GM23338 (cell line): Measurements from ENCODE around the gene POLR3E. TPM values are rescaled to one million over a fixed set of nuclear protein-coding genes. Genes with fewer than 3 reads are reported as not detected.

Experiments used
- ATAC-seq: fragments of 200-7000 bp; cut with Tn5 transposase; 3 replicates; pipeline ENCODE4 v1.9.1; 2020
- DNase-seq: peaks from one replicate; pipeline ENCODE4 v3.0.0-alpha.2; 2015; ENCODE audit warnings: low spot score
- H2AFZ ChIP-seq: fragments of 200-600 bp; sonication (generic); 2 replicates; pipeline ENCODE4 v1.8.0; 2016; ENCODE audit warnings: antibody characterized with exemption, mild to moderate bottlenecking, moderate library complexity
- H3F3A ChIP-seq: fragments of 200-600 bp; sonication (generic); replicated peaks from 2 replicates; pipeline ENCODE4 v1.8.0; 2017; ENCODE audit warnings: antibody characterized with exemption, mixed run types, low read depth
- H3K27ac ChIP-seq: fragments of 200-600 bp; sonication (generic); 2 replicates; pipeline ENCODE4 v1.6.1; 2016; ENCODE audit warnings: low read depth
- H3K27me3 ChIP-seq: fragments of 200-600 bp; sonication (generic); 2 replicates; pipeline ENCODE4 v1.8.0; 2016; ENCODE audit warnings: mild to moderate bottlenecking, mixed run types, moderate library complexity; ENCODE audit not compliant: insufficient read depth
- H3K36me3 ChIP-seq: fragments of 200-600 bp; sonication (generic); 2 replicates; pipeline ENCODE4 v1.8.0; 2016; ENCODE audit warnings: mild to moderate bottlenecking; ENCODE audit not compliant: insufficient read depth
- H3K4me1 ChIP-seq: fragments of 200-600 bp; sonication (generic); 2 replicates; pipeline ENCODE4 v1.8.0; 2016; ENCODE audit warnings: mild to moderate bottlenecking, moderate library complexity; ENCODE audit not compliant: insufficient read depth
- H3K4me2 ChIP-seq: fragments of 200-600 bp; sonication (generic); 2 replicates; pipeline ENCODE4 v1.7.1; 2017; ENCODE audit warnings: mixed run types
- H3K4me3 ChIP-seq: fragments of 200-600 bp; sonication (generic); 2 replicates; pipeline ENCODE4 v1.6.1; 2016; ENCODE audit warnings: mixed run types
- H3K79me2 ChIP-seq: fragments of 200-600 bp; sonication (generic); replicated peaks from 2 replicates; pipeline ENCODE4 v1.8.0; 2017; ENCODE audit warnings: mild to moderate bottlenecking; ENCODE audit not compliant: insufficient read depth
- H3K9me2 ChIP-seq: fragments of 200-600 bp; sonication (generic); 2 replicates; pipeline ENCODE4 v1.8.0; 2017; ENCODE audit not compliant: insufficient read depth
- H4K20me1 ChIP-seq: fragments of 200-600 bp; sonication (generic); replicated peaks from 2 replicates; pipeline ENCODE4 v1.8.0; 2017; ENCODE audit warnings: mild to moderate bottlenecking; ENCODE audit not compliant: insufficient read depth
- H3K27ac Mint-ChIP-seq: 2 replicates; pipeline ENCODE4 v1.8.0; 2020; ENCODE audit warnings: inconsistent platforms, mild to moderate bottlenecking, moderate library complexity, mixed read lengths
- H3K27me3 Mint-ChIP-seq: 3 replicates; pipeline ENCODE4 v1.8.0; 2022; ENCODE audit warnings: low read depth, mild to moderate bottlenecking, moderate library complexity, mixed read lengths, inconsistent platforms; ENCODE audit not compliant: insufficient read depth, poor library complexity
- H3K36me3 Mint-ChIP-seq: 3 replicates; pipeline ENCODE4 v1.8.0; 2021; ENCODE audit warnings: low read depth, mild to moderate bottlenecking, inconsistent platforms, moderate library complexity, mixed read lengths
- H3K4me1 Mint-ChIP-seq: 3 replicates; pipeline ENCODE4 v1.8.0; 2020; ENCODE audit warnings: mild to moderate bottlenecking, inconsistent platforms, mixed read lengths
- H3K4me3 Mint-ChIP-seq: 3 replicates; pipeline ENCODE4 v1.8.0; 2021; ENCODE audit warnings: moderate library complexity, mild to moderate bottlenecking, inconsistent platforms, mixed read lengths
- H3K9me3 Mint-ChIP-seq: 3 replicates; pipeline ENCODE4 v1.8.0; 2020; ENCODE audit warnings: moderate library complexity, mild to moderate bottlenecking, inconsistent platforms, mixed read lengths
- EZH2phosphoT487 ChIP-seq: fragments of 200-600 bp; sonication (generic); IDR thresholded peaks from one replicate; pipeline ENCODE4 v1.8.1; 2018; ENCODE audit warnings: antibody characterized with exemption; ENCODE audit not compliant: unreplicated experiment
- POLR2AphosphoS5 ChIP-seq: IDR thresholded peaks from 2 replicates; pipeline ENCODE4 v1.6.1; 2016; ENCODE audit warnings: antibody characterized with exemption, low read depth
- ZNF114 ChIP-seq: fragments of 250-450 bp; sonication (Bioruptor Pico); IDR thresholded peaks from 2 replicates; pipeline ENCODE4 v1.5.0; 2020; ENCODE audit warnings: mild to moderate bottlenecking, moderate library complexity
- polyA plus RNA-seq: library from polyadenylated mRNA; unstranded; fragments of >200 nt; fragmentation: Nextera tagmentation; extraction: Ambion mirVana; gene quantifications from 2 replicates; pipeline ENCODE4 v1.2.1, GENCODE V29; 2016
- total RNA-seq: library from RNA; depleted of rRNA; stranded (reverse); fragments of >200 nt; shearing (Covaris generic); gene quantifications from 2 replicates; pipeline ENCODE4 v1.2.3, GENCODE V29; 2014
- TF ChIP-seq, protein P1 (sequence below): fragments of 250-450 bp; sonication (Bioruptor Pico); IDR thresholded peaks from 2 replicates; pipeline ENCODE4 v1.5.0; 2020; ENCODE audit warnings: mild to moderate bottlenecking, moderate library complexity
- TF ChIP-seq, protein P2 (sequence below), 2 experiments: fragments of 200-600 bp in 1 of 2; sonication (generic) in 1 of 2; conservative IDR thresholded peaks; 2 replicates each; pipeline versions ENCODE4 v1.5.1 to v1.6.1; 2016 to 2017; ENCODE audit warnings: antibody characterized with exemption in 2 of 2, low read depth in 2 of 2, mild to moderate bottlenecking in 2 of 2, moderate library complexity in 1 of 2

Gene POLR3E
- total and polyA plus RNA-seq, 2 experiments from 2014 or later: 62.7 to 141 TPM

DNA sequence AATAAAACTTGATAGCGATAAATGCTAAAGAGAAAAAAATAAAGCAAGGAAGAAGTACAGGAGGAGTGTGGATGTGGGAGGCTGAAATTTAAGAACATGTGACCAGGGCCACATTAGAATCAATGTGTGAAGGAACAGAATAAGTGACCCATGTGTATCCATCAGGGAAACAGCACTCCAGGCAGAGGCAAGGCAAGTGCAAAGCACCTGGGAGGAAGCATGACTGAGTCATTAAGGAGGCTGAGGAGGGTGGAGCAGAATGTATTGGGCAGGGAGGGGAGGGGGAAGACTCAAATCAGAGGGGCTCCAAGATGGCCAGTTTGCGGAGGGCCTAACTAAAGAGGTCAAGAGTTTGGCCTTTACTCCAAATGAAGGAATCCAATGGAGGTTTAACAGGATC is 69.2 kb downstream of the POLR3E start:
- Histone ChIP-seq H2AFZ (no peak overlapping the region), H3K4me1 (peaks cover 31% of the 10 kb centered on the region), H3K4me3 (no peak overlapping the region), H3K27ac (no peak overlapping the region), H4K20me1 (peaks cover 39% of the 10 kb centered on the region), H3K9me2 (no peaks in the 10 kb centered on the region), H3F3A (no peaks in the 10 kb centered on the region), H3K27me3 (no peaks in the 10 kb centered on the region), H3K4me2 (peak overlapping the region; percentile 15; the same call in 1 of the 2 replicates), H3K79me2 (peaks cover 75% of the 10 kb centered on the region), H3K36me3 (peaks cover 17% of the 10 kb centered on the region)
- Mint-ChIP-seq H3K9me3 (no peaks in the 10 kb centered on the region), H3K4me1 (peaks cover 32% of the 10 kb centered on the region), H3K36me3 (peaks cover 35% of the 10 kb centered on the region), H3K27me3 (peaks cover 2% of the 10 kb centered on the region), H3K4me3 (no peak overlapping the region), H3K27ac (no peak overlapping the region)
- TF ChIP-seq, protein P1, sequence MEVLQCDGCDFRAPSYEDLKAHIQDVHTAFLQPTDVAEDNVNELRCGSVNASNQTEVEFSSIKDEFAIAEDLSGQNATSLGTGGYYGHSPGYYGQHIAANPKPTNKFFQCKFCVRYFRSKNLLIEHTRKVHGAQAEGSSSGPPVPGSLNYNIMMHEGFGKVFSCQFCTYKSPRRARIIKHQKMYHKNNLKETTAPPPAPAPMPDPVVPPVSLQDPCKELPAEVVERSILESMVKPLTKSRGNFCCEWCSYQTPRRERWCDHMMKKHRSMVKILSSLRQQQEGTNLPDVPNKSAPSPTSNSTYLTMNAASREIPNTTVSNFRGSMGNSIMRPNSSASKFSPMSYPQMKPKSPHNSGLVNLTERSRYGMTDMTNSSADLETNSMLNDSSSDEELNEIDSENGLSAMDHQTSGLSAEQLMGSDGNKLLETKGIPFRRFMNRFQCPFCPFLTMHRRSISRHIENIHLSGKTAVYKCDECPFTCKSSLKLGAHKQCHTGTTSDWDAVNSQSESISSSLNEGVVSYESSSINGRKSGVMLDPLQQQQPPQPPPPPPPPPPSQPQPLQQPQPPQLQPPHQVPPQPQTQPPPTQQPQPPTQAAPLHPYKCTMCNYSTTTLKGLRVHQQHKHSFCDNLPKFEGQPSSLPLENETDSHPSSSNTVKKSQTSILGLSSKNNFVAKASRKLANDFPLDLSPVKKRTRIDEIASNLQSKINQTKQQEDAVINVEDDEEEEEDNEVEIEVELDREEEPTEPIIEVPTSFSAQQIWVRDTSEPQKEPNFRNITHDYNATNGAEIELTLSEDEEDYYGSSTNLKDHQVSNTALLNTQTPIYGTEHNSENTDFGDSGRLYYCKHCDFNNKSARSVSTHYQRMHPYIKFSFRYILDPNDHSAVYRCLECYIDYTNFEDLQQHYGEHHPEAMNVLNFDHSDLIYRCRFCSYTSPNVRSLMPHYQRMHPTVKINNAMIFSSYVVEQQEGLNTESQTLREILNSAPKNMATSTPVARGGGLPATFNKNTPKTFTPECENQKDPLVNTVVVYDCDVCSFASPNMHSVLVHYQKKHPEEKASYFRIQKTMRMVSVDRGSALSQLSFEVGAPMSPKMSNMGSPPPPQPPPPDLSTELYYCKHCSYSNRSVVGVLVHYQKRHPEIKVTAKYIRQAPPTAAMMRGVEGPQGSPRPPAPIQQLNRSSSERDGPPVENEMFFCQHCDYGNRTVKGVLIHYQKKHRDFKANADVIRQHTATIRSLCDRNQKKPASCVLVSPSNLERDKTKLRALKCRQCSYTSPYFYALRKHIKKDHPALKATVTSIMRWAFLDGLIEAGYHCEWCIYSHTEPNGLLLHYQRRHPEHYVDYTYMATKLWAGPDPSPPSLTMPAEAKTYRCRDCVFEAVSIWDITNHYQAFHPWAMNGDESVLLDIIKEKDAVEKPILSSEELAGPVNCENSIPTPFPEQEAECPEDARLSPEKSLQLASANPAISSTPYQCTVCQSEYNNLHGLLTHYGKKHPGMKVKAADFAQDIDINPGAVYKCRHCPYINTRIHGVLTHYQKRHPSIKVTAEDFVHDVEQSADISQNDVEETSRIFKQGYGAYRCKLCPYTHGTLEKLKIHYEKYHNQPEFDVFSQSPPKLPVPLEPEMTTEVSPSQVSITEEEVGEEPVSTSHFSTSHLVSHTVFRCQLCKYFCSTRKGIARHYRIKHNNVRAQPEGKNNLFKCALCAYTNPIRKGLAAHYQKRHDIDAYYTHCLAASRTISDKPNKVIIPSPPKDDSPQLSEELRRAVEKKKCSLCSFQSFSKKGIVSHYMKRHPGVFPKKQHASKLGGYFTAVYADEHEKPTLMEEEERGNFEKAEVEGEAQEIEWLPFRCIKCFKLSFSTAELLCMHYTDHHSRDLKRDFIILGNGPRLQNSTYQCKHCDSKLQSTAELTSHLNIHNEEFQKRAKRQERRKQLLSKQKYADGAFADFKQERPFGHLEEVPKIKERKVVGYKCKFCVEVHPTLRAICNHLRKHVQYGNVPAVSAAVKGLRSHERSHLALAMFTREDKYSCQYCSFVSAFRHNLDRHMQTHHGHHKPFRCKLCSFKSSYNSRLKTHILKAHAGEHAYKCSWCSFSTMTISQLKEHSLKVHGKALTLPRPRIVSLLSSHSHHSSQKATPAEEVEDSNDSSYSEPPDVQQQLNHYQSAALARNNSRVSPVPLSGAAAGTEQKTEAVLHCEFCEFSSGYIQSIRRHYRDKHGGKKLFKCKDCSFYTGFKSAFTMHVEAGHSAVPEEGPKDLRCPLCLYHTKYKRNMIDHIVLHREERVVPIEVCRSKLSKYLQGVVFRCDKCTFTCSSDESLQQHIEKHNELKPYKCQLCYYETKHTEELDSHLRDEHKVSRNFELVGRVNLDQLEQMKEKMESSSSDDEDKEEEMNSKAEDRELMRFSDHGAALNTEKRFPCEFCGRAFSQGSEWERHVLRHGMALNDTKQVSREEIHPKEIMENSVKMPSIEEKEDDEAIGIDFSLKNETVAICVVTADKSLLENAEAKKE (CRISPR knock-in tag): no peak
- no peak for TF ChIP-seq ZNF114
- no peak for TF ChIP-seq POLR2AphosphoS5
- no peak for TF ChIP-seq EZH2phosphoT487
- TF ChIP-seq, protein P2, sequence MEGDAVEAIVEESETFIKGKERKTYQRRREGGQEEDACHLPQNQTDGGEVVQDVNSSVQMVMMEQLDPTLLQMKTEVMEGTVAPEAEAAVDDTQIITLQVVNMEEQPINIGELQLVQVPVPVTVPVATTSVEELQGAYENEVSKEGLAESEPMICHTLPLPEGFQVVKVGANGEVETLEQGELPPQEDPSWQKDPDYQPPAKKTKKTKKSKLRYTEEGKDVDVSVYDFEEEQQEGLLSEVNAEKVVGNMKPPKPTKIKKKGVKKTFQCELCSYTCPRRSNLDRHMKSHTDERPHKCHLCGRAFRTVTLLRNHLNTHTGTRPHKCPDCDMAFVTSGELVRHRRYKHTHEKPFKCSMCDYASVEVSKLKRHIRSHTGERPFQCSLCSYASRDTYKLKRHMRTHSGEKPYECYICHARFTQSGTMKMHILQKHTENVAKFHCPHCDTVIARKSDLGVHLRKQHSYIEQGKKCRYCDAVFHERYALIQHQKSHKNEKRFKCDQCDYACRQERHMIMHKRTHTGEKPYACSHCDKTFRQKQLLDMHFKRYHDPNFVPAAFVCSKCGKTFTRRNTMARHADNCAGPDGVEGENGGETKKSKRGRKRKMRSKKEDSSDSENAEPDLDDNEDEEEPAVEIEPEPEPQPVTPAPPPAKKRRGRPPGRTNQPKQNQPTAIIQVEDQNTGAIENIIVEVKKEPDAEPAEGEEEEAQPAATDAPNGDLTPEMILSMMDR (conservative IDR thresholded peaks at IDR 0.05; ENCODE audit: low read depth in 2 of 2): no peak
- no peak; the same call in 2 of the 3 replicates for ATAC-seq
- DNase-seq: no peak
